ENCODE results near the gene GGCX. TPM values are rescaled to one million over a fixed set of nuclear protein-coding genes. Genes with fewer than 3 reads are reported as not detected.
A peak's percentile ranks its signal among the peaks of the same experiment; 100 is the strongest.

The GGCX gene
- total RNA-seq, 1 donor from 2014 or later, result 25.5 TPM

DNA sequence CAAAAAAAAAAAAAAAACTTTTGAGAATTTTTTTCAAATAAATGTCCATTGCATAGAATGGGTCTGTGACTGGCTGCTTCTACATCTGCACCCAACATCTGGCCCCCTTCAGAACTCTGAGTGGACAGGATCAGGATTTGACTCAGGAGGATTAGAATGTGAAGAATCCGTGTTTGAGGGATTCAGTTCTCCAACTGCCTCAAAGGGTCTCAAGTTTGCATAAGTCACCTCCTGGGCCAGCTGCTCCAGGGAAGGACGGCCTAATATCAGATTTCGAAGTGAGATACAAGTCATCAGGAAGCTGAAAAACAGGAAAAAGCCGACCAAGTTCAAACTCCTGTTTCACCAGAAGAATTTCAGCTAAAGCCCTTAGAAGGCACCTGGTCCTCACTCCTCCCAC, 11.5 kb downstream of the GGCX start:
- DNase-seq, result no peak
- no peaks in the 10 kb centered on the region for H3K9me3 ChIP-seq (replicated peaks)
- TF ChIP-seq, protein P1, sequence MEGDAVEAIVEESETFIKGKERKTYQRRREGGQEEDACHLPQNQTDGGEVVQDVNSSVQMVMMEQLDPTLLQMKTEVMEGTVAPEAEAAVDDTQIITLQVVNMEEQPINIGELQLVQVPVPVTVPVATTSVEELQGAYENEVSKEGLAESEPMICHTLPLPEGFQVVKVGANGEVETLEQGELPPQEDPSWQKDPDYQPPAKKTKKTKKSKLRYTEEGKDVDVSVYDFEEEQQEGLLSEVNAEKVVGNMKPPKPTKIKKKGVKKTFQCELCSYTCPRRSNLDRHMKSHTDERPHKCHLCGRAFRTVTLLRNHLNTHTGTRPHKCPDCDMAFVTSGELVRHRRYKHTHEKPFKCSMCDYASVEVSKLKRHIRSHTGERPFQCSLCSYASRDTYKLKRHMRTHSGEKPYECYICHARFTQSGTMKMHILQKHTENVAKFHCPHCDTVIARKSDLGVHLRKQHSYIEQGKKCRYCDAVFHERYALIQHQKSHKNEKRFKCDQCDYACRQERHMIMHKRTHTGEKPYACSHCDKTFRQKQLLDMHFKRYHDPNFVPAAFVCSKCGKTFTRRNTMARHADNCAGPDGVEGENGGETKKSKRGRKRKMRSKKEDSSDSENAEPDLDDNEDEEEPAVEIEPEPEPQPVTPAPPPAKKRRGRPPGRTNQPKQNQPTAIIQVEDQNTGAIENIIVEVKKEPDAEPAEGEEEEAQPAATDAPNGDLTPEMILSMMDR (IDR thresholded peaks at IDR 0.05; ENCODE audit: borderline replicate concordance), result no peak
- no peak overlapping the region for H3K27ac ChIP-seq (replicated peaks)
- peaks cover 71% of the 10 kb centered on the region for H3K36me3 ChIP-seq
- H3K4me1 ChIP-seq, result peaks cover 9% of the 10 kb centered on the region
- H3K4me3 ChIP-seq, result no peak overlapping the region
- intact Hi-C loops (cut with micrococcal nuclease), result no loop called here
- no peaks in the 10 kb centered on the region for H3K27me3 ChIP-seq (ENCODE audit: low read depth)

DNA sequence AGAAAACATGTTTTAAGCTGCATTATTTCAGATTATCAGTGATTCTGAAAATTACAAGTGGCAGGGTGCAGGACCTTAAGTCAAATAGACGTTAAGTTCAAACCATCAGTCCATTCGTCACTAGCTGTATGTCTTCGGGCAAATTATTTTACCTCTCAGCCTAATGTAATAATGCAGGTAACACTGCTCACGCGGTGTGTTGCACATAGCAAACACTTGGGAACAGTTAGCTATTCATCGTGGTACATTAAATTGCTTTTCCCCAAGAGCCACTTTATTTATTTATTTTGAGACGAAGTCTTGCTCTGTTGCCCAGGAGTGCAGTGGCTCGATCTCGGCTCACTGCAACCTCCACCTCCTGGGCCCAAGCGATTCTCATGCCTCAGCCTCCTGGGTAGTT, 12.2 kb downstream of the GGCX start:
- Histone ChIP-seq H3K9me3 (replicated peaks) (no peaks in the 10 kb centered on the region), H3K4me1 (peaks cover 16% of the 10 kb centered on the region), H3K4me3 (no peak overlapping the region), H3K27me3 (ENCODE audit: low read depth) (no peaks in the 10 kb centered on the region), H3K27ac (replicated peaks) (no peak overlapping the region), H3K36me3 (peaks cover 71% of the 10 kb centered on the region)
- intact Hi-C loops (cut with micrococcal nuclease), result no loop called here
- DNase-seq, result no peak
- TF ChIP-seq, protein P1 (IDR thresholded peaks at IDR 0.05; ENCODE audit: borderline replicate concordance), result no peak

DNA sequence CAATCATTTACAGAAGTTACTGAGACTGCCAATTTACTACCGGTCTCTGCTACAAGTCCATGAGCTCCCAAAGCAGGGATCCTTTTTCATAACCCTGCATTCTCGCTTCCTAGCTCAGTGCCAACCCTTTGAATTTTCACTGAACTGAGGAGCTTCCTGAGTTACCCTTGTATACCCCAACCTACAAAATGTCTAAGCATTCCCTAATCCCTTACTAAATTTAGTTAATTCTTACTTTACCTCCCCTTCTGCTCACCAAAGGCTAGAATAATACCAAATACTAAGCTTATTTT, 12.7 kb downstream of the GGCX start:
- Histone ChIP-seq H3K4me1 (peaks cover 20% of the 10 kb centered on the region), H3K4me3 (no peak overlapping the region), H3K9me3 (replicated peaks) (no peaks in the 10 kb centered on the region), H3K27ac (replicated peaks) (no peak overlapping the region), H3K36me3 (peaks cover 71% of the 10 kb centered on the region), H3K27me3 (ENCODE audit: low read depth) (no peaks in the 10 kb centered on the region)
- intact Hi-C loops (cut with micrococcal nuclease), result no loop called here
- DNase-seq, result no peak
- TF ChIP-seq, protein P1 (IDR thresholded peaks at IDR 0.05; ENCODE audit: borderline replicate concordance), result no peak

DNA sequence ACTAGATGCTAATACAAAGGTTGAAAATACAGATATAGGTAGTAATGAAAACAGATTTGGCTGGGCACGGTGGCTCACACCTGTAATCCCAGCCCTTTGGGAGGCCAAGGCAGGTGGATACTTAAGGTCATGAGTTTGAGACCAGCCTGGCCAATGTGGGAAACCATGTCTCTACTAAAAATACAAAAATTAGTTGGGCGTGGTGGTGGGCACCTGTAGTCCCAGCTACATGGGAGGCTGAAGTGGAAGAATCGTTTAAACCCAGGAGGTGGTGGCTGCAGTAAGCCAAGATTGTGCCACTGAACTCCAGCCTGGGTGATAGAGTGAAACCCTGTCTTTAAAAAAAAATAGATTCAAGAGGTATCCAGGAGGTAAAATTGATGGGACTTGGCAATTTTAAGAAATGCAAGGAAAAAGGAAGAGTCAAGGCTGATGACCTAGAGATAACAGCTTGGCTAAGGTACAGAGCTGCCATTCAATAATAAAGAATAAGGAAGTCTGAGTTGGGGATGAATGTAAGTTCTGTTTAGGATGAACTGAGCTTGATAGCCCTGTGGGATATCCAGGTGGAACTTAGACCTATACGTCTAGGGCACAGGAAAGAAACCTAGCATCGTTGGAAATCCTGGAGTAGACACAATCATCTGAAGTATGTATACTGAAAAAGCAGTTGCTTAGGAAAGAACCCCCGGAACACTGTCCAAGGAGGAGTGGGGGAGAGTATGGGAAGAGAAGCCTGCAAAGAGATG, 13.3 kb downstream of the GGCX start:
- Histone ChIP-seq H3K4me3 (no peak overlapping the region), H3K36me3 (peaks cover 71% of the 10 kb centered on the region), H3K4me1 (peaks cover 26% of the 10 kb centered on the region), H3K27me3 (ENCODE audit: low read depth) (no peaks in the 10 kb centered on the region), H3K27ac (replicated peaks) (no peak overlapping the region), H3K9me3 (replicated peaks) (no peaks in the 10 kb centered on the region)
- intact Hi-C loops (cut with micrococcal nuclease), result no loop called here
- DNase-seq, result no peak
- TF ChIP-seq, protein P1 (IDR thresholded peaks at IDR 0.05; ENCODE audit: borderline replicate concordance), result no peak

DNA sequence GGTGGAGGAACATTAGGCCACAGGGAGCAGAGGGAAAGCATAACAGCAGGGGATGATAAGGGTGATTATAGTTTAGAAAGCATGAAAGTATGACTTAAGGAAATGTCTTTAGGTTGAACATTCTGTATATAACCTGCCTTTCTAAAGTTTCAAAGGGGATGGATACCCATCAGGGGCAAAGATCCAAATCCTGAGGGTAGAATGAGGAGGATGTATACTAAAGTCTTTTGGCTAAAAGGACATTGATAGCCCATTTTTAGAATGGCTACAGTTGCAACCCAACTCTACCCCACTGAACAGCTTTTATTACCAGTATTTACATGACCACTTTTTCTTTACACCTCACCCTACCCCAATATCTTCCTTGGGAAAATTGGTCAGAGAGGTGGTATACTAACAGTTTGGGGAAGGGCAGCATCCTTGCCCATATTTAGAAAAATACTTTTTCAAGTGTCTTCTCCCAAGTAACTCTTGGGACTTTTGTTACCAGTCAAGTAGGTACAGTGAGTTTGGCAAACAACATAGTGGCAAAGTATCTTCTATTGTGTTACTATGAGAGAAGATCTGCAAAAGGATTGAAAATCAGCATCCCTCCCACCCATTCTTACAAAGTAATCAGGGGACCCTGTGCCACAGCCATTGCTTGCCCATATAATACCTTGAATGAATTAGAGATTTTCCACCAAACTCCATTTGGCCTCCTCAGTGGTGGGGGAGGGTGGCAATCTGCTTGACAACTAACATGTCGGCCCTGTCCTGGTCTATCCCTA, 14.0 kb downstream of the GGCX start:
- H3K36me3 ChIP-seq, result peaks cover 71% of the 10 kb centered on the region
- H3K27ac ChIP-seq (replicated peaks), result peak overlapping the region; percentile 7
- H3K4me1 ChIP-seq, result peaks cover 33% of the 10 kb centered on the region
- H3K9me3 ChIP-seq (replicated peaks), result no peaks in the 10 kb centered on the region
- DNase-seq, result no peak
- no peaks in the 10 kb centered on the region for H3K27me3 ChIP-seq (ENCODE audit: low read depth)
- H3K4me3 ChIP-seq, result no peak overlapping the region
- intact Hi-C loops (cut with micrococcal nuclease), result no loop called here
- TF ChIP-seq, protein P1 (IDR thresholded peaks at IDR 0.05; ENCODE audit: borderline replicate concordance), result no peak

Measured in left ventricle myocardium inferior (tissue), 1 donor.